ENCODE data around the gene VRTN. TPM values are rescaled to one million over a fixed set of nuclear protein-coding genes. Genes with fewer than 3 reads are reported as not detected.

The VRTN gene
- total and polyA plus RNA-seq, 2 of the 8 experiments (the other 6 are each of a cell fraction or from before 2014, with no cell fraction given): 133 to 148 TPM

DNA sequence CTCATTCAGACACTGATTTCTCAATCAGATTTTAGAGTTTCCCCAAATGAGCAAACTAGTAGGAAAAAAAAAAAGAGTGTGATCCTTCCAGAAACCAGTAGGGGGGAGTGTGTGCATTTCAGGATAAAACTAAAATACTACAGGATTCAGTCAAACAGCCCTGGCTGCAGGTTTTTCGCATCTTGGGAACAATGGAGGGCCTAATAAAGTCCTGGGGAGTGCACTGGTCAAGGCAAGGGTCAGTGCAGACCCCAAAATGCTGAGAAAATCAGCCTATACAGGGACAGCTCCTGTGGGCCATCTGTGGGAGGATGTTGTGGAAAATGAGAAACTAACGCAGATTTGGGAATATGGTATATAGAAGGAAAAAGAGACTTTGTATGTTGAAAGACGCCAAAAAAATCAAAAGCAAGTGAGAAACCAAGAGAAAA is 23.3 kb upstream of the VRTN start (continued):
- TF ChIP-seq CBX8 (IDR thresholded peaks at IDR 0.05; ENCODE audit: borderline replicate concordance, low read depth, low read length) (no peak), SRF (IDR thresholded peaks at IDR 0.05; ENCODE audit: low read depth, low read length) (no peak), KDM5A (IDR thresholded peaks at IDR 0.05; ENCODE audit: low read length) (no peak), SUZ12 (IDR thresholded peaks at IDR 0.05; ENCODE audit: low read length) (no peak), YY1 (IDR thresholded peaks at IDR 0.05; ENCODE audit: low read depth, low read length) (0 out of 2 replicates have a peak, but pooled peaks have one; percentile 53)
- TF ChIP-seq, protein P1, sequence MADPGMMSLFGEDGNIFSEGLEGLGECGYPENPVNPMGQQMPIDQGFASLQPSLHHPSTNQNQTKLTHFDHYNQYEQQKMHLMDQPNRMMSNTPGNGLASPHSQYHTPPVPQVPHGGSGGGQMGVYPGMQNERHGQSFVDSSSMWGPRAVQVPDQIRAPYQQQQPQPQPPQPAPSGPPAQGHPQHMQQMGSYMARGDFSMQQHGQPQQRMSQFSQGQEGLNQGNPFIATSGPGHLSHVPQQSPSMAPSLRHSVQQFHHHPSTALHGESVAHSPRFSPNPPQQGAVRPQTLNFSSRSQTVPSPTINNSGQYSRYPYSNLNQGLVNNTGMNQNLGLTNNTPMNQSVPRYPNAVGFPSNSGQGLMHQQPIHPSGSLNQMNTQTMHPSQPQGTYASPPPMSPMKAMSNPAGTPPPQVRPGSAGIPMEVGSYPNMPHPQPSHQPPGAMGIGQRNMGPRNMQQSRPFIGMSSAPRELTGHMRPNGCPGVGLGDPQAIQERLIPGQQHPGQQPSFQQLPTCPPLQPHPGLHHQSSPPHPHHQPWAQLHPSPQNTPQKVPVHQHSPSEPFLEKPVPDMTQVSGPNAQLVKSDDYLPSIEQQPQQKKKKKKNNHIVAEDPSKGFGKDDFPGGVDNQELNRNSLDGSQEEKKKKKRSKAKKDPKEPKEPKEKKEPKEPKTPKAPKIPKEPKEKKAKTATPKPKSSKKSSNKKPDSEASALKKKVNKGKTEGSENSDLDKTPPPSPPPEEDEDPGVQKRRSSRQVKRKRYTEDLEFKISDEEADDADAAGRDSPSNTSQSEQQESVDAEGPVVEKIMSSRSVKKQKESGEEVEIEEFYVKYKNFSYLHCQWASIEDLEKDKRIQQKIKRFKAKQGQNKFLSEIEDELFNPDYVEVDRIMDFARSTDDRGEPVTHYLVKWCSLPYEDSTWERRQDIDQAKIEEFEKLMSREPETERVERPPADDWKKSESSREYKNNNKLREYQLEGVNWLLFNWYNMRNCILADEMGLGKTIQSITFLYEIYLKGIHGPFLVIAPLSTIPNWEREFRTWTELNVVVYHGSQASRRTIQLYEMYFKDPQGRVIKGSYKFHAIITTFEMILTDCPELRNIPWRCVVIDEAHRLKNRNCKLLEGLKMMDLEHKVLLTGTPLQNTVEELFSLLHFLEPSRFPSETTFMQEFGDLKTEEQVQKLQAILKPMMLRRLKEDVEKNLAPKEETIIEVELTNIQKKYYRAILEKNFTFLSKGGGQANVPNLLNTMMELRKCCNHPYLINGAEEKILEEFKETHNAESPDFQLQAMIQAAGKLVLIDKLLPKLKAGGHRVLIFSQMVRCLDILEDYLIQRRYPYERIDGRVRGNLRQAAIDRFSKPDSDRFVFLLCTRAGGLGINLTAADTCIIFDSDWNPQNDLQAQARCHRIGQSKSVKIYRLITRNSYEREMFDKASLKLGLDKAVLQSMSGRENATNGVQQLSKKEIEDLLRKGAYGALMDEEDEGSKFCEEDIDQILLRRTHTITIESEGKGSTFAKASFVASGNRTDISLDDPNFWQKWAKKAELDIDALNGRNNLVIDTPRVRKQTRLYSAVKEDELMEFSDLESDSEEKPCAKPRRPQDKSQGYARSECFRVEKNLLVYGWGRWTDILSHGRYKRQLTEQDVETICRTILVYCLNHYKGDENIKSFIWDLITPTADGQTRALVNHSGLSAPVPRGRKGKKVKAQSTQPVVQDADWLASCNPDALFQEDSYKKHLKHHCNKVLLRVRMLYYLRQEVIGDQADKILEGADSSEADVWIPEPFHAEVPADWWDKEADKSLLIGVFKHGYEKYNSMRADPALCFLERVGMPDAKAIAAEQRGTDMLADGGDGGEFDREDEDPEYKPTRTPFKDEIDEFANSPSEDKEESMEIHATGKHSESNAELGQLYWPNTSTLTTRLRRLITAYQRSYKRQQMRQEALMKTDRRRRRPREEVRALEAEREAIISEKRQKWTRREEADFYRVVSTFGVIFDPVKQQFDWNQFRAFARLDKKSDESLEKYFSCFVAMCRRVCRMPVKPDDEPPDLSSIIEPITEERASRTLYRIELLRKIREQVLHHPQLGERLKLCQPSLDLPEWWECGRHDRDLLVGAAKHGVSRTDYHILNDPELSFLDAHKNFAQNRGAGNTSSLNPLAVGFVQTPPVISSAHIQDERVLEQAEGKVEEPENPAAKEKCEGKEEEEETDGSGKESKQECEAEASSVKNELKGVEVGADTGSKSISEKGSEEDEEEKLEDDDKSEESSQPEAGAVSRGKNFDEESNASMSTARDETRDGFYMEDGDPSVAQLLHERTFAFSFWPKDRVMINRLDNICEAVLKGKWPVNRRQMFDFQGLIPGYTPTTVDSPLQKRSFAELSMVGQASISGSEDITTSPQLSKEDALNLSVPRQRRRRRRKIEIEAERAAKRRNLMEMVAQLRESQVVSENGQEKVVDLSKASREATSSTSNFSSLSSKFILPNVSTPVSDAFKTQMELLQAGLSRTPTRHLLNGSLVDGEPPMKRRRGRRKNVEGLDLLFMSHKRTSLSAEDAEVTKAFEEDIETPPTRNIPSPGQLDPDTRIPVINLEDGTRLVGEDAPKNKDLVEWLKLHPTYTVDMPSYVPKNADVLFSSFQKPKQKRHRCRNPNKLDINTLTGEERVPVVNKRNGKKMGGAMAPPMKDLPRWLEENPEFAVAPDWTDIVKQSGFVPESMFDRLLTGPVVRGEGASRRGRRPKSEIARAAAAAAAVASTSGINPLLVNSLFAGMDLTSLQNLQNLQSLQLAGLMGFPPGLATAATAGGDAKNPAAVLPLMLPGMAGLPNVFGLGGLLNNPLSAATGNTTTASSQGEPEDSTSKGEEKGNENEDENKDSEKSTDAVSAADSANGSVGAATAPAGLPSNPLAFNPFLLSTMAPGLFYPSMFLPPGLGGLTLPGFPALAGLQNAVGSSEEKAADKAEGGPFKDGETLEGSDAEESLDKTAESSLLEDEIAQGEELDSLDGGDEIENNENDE (IDR thresholded peaks at IDR 0.05; ENCODE audit: insufficient replicate concordance, low read length): no peak
